ENCODE data around the gene ADAM12. TPM values are rescaled to one million over a fixed set of nuclear protein-coding genes. Genes with fewer than 3 reads are reported as not detected.

The ADAM12 gene
- polyA plus RNA-seq, 1 of the 3 experiments (the other 2 are of a cell fraction), result 25.0 TPM

GRCh38 chr10:126239844-126240243 is 148.4 kb downstream of the ADAM12 start:
- no peaks in the 10 kb centered on the region for H3K9me2 ChIP-seq
- peaks cover 3% of the 10 kb centered on the region for H3F3A ChIP-seq (replicated peaks; ENCODE audit: insufficient read depth)
- H3K9ac ChIP-seq, result no peak overlapping the region
- no peaks in the 10 kb centered on the region for H3K79me2 ChIP-seq (ENCODE audit: insufficient read depth)
- no peaks in the 10 kb centered on the region for H3K36me3 ChIP-seq (replicated peaks in 1 of 2; ENCODE audit: control insufficient read depth in 1 of 2, insufficient read depth in 2 of 2, low read length in 1 of 2)
- 85% methylated on average over 8 of the region's 8 CpGs for WGBS (ENCODE audit: low lambda C conversion rate)
- CTCF ChIA-PET, result no interaction called here
- no peak overlapping the region for H3K27ac ChIP-seq (ENCODE audit: low read depth in 2 of 2, low read length in 1 of 2)
- no peaks in the 10 kb centered on the region for H3K27me3 ChIP-seq (ENCODE audit: insufficient read depth)
- no peaks in the 10 kb centered on the region for H3K9me3 ChIP-seq
- H3K4me1 ChIP-seq (ENCODE audit: control insufficient read depth in 1 of 2, insufficient read depth in 2 of 2, low read depth in 1 of 2, low read length in 1 of 2), result peaks cover 23 to 50% of the 10 kb centered on the region in 2 experiments
- H4K20me1 ChIP-seq (ENCODE audit: insufficient read depth), result no peaks in the 10 kb centered on the region
- no peak overlapping the region for H2AFZ ChIP-seq (ENCODE audit: low read depth)
- H3K4me3 ChIP-seq (ENCODE audit: low read depth in 2 of 2, low read length in 1 of 2), result no peak overlapping the region
- TF ChIP-seq PBX3 (IDR thresholded peaks at IDR 0.05), result no peak
- no peak for TF ChIP-seq USF1 (IDR thresholded peaks at IDR 0.05; ENCODE audit: borderline replicate concordance, low read depth)
- no peak for TF ChIP-seq EP300 (IDR thresholded peaks at IDR 0.05; ENCODE audit: borderline replicate concordance in 1 of 2, low read depth in 1 of 2, low read length in 1 of 2)
- no peak for TF ChIP-seq RCOR1 (IDR thresholded peaks at IDR 0.05; ENCODE audit: low read length)
- TF ChIP-seq MEF2A (IDR thresholded peaks at IDR 0.05; ENCODE audit: borderline replicate concordance, low read depth), result no peak
- TF ChIP-seq GATA2 (CRISPR knock-in tag; IDR thresholded peaks at IDR 0.05), result no peak
- TF ChIP-seq TEAD4 (IDR thresholded peaks at IDR 0.05; ENCODE audit: borderline replicate concordance, insufficient read depth), result no peak
- no peak for TF ChIP-seq CTCF (IDR thresholded peaks at IDR 0.05)
- TF ChIP-seq POLR2AphosphoS5 (IDR thresholded peaks at IDR 0.05; ENCODE audit: low read depth, low read length), result no peak
- no peak for TF ChIP-seq CHD2 (IDR thresholded peaks at IDR 0.05; ENCODE audit: low read length, partially characterized antibody)
- TF ChIP-seq IRF3 (IDR thresholded peaks at IDR 0.05; ENCODE audit: low read depth, low read length), result no peak
- TF ChIP-seq FOXJ3 (CRISPR knock-in tag; IDR thresholded peaks at IDR 0.05), result no peak
- no peak for TF ChIP-seq RAD21 (IDR thresholded peaks at IDR 0.05; ENCODE audit: low read length)
- TF ChIP-seq MAX (IDR thresholded peaks at IDR 0.05; ENCODE audit: low read depth), result no peak
- no peak for TF ChIP-seq SIN3A (IDR thresholded peaks at IDR 0.05; ENCODE audit: borderline replicate concordance, low read depth, low read length)
- TF ChIP-seq RXRA (IDR thresholded peaks at IDR 0.05; ENCODE audit: borderline replicate concordance, low read depth), result no peak
- TF ChIP-seq YY1 (IDR thresholded peaks at IDR 0.05; ENCODE audit: low read depth), result no peak
- POLR2A ChIA-PET, result no interaction called here
- DNase-seq, result no peak
- no peak overlapping the region for H3K4me2 ChIP-seq

Measured in SK-N-SH (cell line).